B cell (primary cell): ENCODE results near the gene IL1RN. TPM values are rescaled to one million over a fixed set of nuclear protein-coding genes. Genes with fewer than 3 reads are reported as not detected.

Source experiments
- ATAC-seq: fragments of 200-7000 bp; cut with Tn5 transposase; one replicate; pipeline ENCODE4 v1.10.0; 2021; ENCODE audit warnings: low read depth, mild to moderate bottlenecking, moderate number of reproducible peaks, moderate library complexity
- CTCF ChIA-PET: fragments of 350-600 bp; sonication (Branson Sonifier 250); formaldehyde crosslinking; loops from one replicate; lab custom pipeline; 2021; ENCODE audit warnings: antibody characterized with exemption, inconsistent platforms; lab: Charles Lee
- POLR2A ChIA-PET: fragments of 350-600 bp; sonication (Branson Sonifier 250); formaldehyde crosslinking; loops from one replicate; lab custom pipeline; 2021; ENCODE audit warnings: antibody characterized with exemption; lab: Charles Lee
- DNase-seq: peaks from one replicate; pipeline ENCODE4 v3.0.0; 2013
- H2AFZ ChIP-seq: 2 replicates; pipeline ENCODE4 v1.6.1; 2012; ENCODE audit warnings: mild to moderate bottlenecking, low read depth, low read length; ENCODE audit not compliant: insufficient read depth, poor library complexity, severe bottlenecking
- H3K27ac ChIP-seq, 2 donors: 1 replicate in 1 of 2; 2 replicates in 1 of 2; pipeline ENCODE4 v1.5.1; 2012 to 2013; ENCODE audit warnings: low read length in 2 of 2, mild to moderate bottlenecking in 2 of 2, moderate library complexity in 1 of 2
- H3K27me3 ChIP-seq, 4 experiments: fragments of 200-600 bp in 1 of 4; sonication (generic) in 1 of 4; replicated peaks in 1 of 4; 1 replicate in 2 of 4; 2 replicates in 2 of 4; pipeline versions ENCODE4 v1.6.1 to v1.7.0; 2013 to 2016; ENCODE audit warnings: low read length in 3 of 4, mild to moderate bottlenecking in 2 of 4, mixed read lengths in 1 of 4, moderate library complexity in 1 of 4; ENCODE audit not compliant: insufficient read depth in 4 of 4, control insufficient read depth in 3 of 4; ENCODE audit errors: control extremely low read depth in 1 of 4
- H3K36me3 ChIP-seq, 2 experiments: replicated peaks in 1 of 2; 1 replicate in 1 of 2; 2 replicates in 1 of 2; pipeline versions ENCODE4 v1.6.1 to v1.7.1; 2013; ENCODE audit warnings: low read length in 1 of 2; ENCODE audit not compliant: insufficient read depth in 2 of 2, control insufficient read depth in 1 of 2; ENCODE audit errors: control extremely low read depth in 1 of 2, extremely low read depth in 1 of 2
- H3K4me1 ChIP-seq, 2 donors: fragments of 200-600 bp in 1 of 2; sonication (generic) in 1 of 2; 1 replicate in 1 of 2; 2 replicates in 1 of 2; pipeline versions ENCODE4 v1.5.1 to v1.6.1; 2013 to 2017; ENCODE audit warnings: low read length in 2 of 2; ENCODE audit not compliant: control insufficient read depth in 2 of 2, insufficient read depth in 2 of 2
- H3K4me2 ChIP-seq: replicated peaks from 2 replicates; pipeline ENCODE3; 2012; ENCODE audit warnings: mild to moderate bottlenecking, low read depth, low read length; ENCODE audit not compliant: poor library complexity, severe bottlenecking
- H3K4me3 ChIP-seq, 5 experiments: fragments of 200-600 bp in 1 of 5; sonication (generic) in 1 of 5; 1 replicate in 3 of 5; 2 replicates in 2 of 5; pipeline versions ENCODE4 v1.5.1 to v1.7.0; 2011 to 2016; ENCODE audit warnings: low read length in 4 of 5, mild to moderate bottlenecking in 4 of 5, low read depth in 2 of 5, control low read depth in 1 of 5, moderate library complexity in 1 of 5; ENCODE audit not compliant: insufficient read depth in 1 of 5; ENCODE audit errors: control extremely low read depth in 1 of 5, extremely low read depth in 1 of 5
- H3K79me2 ChIP-seq: fragments of 200-600 bp; sonication (generic); one replicate; pipeline ENCODE4 v1.6.0; 2016; ENCODE audit warnings: low read length; ENCODE audit not compliant: control insufficient read depth, insufficient read depth
- H3K9ac ChIP-seq: fragments of 200-600 bp; sonication (generic); 2 replicates; pipeline ENCODE4 v1.6.1; 2017; ENCODE audit warnings: mild to moderate bottlenecking, low read length, moderate library complexity
- H3K9me3 ChIP-seq, 3 donors: one replicate each; pipeline versions ENCODE4 v1.6.1 to v1.7.1; 2013; ENCODE audit warnings: low read length in 2 of 3; ENCODE audit not compliant: control insufficient read depth in 2 of 3, insufficient read depth in 1 of 3; ENCODE audit errors: control extremely low read depth in 1 of 3
- H4K20me1 ChIP-seq: 2 replicates; pipeline ENCODE4 v1.6.0; 2012; ENCODE audit warnings: mild to moderate bottlenecking, low read length; ENCODE audit not compliant: insufficient read depth, control insufficient read depth, poor library complexity, severe bottlenecking
- H3K27ac Mint-ChIP-seq: one replicate; pipeline ENCODE4 v1.8.0; 2021; ENCODE audit warnings: mixed read lengths
- H3K27me3 Mint-ChIP-seq: one replicate; pipeline ENCODE4 v1.8.0; 2021; ENCODE audit warnings: mixed read lengths
- H3K4me1 Mint-ChIP-seq: one replicate; pipeline ENCODE4 v1.8.0; 2021; ENCODE audit warnings: mixed read lengths
- H3K4me3 Mint-ChIP-seq: one replicate; pipeline ENCODE4 v1.8.0; 2021; ENCODE audit warnings: mixed read lengths
- H3K9me3 Mint-ChIP-seq: one replicate; pipeline ENCODE4 v1.8.0; 2022; ENCODE audit warnings: mixed read lengths; ENCODE audit not compliant: insufficient read depth
- EZH2 ChIP-seq: IDR thresholded peaks from 2 replicates; pipeline ENCODE4 v1.6.1; 2012; ENCODE audit warnings: borderline replicate concordance, low read depth, mild to moderate bottlenecking, moderate library complexity, low read length; ENCODE audit not compliant: insufficient read depth, poor library complexity, severe bottlenecking
- WGBS: methylation state at CpG from one replicate; pipeline ENCODE4 v1.1.5; 2013; ENCODE audit warnings: missing lambda C conversion rate; ENCODE audit not compliant: insufficient coverage; 5-methylcytosine and 5-hydroxymethylcytosine counted together
- intact Hi-C: fragments of 100-400 bp; cut with micrococcal nuclease; formaldehyde crosslinking; loops from one replicate; pipeline ENCODE4 v1.10.0; 2022
- polyA plus RNA-seq: library from polyadenylated mRNA; depleted of rRNA; stranded (reverse); fragments of >200 nt; gene quantifications from 2 replicates; pipeline ENCODE4 v1.2.3, GENCODE V29; 2012
- total RNA-seq, 2 donors: library from RNA; stranded (reverse); fragments of 120-200 nt in 1 of 2; gene quantifications; 1 replicate in 1 of 2; 2 replicates in 1 of 2; pipeline versions ENCODE4 v1.2.3 to v1.2.4, GENCODE V29; 2013 to 2022
- TF ChIP-seq, protein P1 (sequence below): fragments of 200-600 bp; IDR thresholded peaks from one replicate; pipeline ENCODE4 v1.8.0; 2022; ENCODE audit warnings: antibody characterized with exemption, mild to moderate bottlenecking

IL1RN gene
- total and polyA plus RNA-seq, 2 donors (not counting 1 experiment from before 2014, with no cell fraction given), result 0.79 TPM; not detected in 1

- POLR2A ChIA-PET, result no interaction called here
- no peak for DNase-seq
- 95% methylated on average over 4 of the region's 8 CpGs for WGBS
Observed at GRCh38 chr2:113171334-113172075, 44.1 kb downstream of the IL1RN start.

More at GRCh38 chr2:113171334-113172075, 44.1 kb downstream of the IL1RN start:
- no peak for ATAC-seq
- H3K27me3 ChIP-seq, result no peaks in the 10 kb centered on the region
- H3K79me2 ChIP-seq, result peaks cover 94% of the 10 kb centered on the region
- peak overlapping the region; percentile 7 for H3K4me2 ChIP-seq
- H3K9me3 Mint-ChIP-seq, result no peaks in the 10 kb centered on the region
- peaks cover 79% of the 10 kb centered on the region for H3K4me1 Mint-ChIP-seq
- peak overlapping the region; percentile 31 to 91 for H3K27ac ChIP-seq
- H3K27ac Mint-ChIP-seq, result peak overlapping the region; percentile 92
- peaks cover 63 to 81% of the 10 kb centered on the region in 2 donors for H3K4me1 ChIP-seq
- H3K4me3 ChIP-seq, result no peak overlapping the region
- peaks cover 0 to 3% of the 10 kb centered on the region in 2 experiments for H3K36me3 ChIP-seq
- H4K20me1 ChIP-seq, result peaks cover 21% of the 10 kb centered on the region
- CTCF ChIA-PET, result interaction anchor here (1.6 to 18.3 kb wide), 5 partner anchors 9 to 33 kb away, joined by 4 to 327 read pairs (median 29); no protein-coding TSS in a partner anchor
- no peaks in the 10 kb centered on the region for H3K27me3 Mint-ChIP-seq
- no peak overlapping the region for H2AFZ ChIP-seq
- H3K9ac ChIP-seq, result no peak overlapping the region
- intact Hi-C loops, result loop anchor here (2.0 to 10.0 kb wide), 2 partner anchors 15 to 1117 kb away; partner anchors contain the start of gene TMEM87B
- TF ChIP-seq EZH2, result no peak
- TF ChIP-seq, protein P1, sequence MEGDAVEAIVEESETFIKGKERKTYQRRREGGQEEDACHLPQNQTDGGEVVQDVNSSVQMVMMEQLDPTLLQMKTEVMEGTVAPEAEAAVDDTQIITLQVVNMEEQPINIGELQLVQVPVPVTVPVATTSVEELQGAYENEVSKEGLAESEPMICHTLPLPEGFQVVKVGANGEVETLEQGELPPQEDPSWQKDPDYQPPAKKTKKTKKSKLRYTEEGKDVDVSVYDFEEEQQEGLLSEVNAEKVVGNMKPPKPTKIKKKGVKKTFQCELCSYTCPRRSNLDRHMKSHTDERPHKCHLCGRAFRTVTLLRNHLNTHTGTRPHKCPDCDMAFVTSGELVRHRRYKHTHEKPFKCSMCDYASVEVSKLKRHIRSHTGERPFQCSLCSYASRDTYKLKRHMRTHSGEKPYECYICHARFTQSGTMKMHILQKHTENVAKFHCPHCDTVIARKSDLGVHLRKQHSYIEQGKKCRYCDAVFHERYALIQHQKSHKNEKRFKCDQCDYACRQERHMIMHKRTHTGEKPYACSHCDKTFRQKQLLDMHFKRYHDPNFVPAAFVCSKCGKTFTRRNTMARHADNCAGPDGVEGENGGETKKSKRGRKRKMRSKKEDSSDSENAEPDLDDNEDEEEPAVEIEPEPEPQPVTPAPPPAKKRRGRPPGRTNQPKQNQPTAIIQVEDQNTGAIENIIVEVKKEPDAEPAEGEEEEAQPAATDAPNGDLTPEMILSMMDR, result no peak
- H3K9me3 ChIP-seq, result peaks cover 0 to 4% (median 0%) of the 10 kb centered on the region in 3 donors
- no peak overlapping the region for H3K4me3 Mint-ChIP-seq
